ENCODE data around the gene OR6J1. TPM values are rescaled to one million over a fixed set of nuclear protein-coding genes. Genes with fewer than 3 reads are reported as not detected.

Gene OR6J1
- total and polyA plus RNA-seq, 9 of the 15 experiments (the other 6 are each of a cell fraction or from before 2014, with no cell fraction given), result not detected

GRCh38 chr14:22650960-22651521 lies 6.9 kb upstream of the OR6J1 start:
- Histone ChIP-seq H3K27ac (ENCODE audit: extremely low read depth, low read depth, low read length) (no peak overlapping the region), H3K36me3 (ENCODE audit: control insufficient read depth, insufficient read depth, low read length) (no peaks in the 10 kb centered on the region), H3K9ac (ENCODE audit: insufficient read depth in 1 of 2, low read depth in 2 of 2, low read length in 2 of 2) (0 out of 4 replicates have a peak overlapping the region, but pooled peaks of 1 of the 2 experiments have one; percentile 29), H3K4me1 (replicated peaks in 1 of 2; ENCODE audit: control insufficient read depth in 2 of 2, insufficient read depth in 2 of 2, low read length in 2 of 2) (no peaks in the 10 kb centered on the region; a peak in 1 of 5 replicates), H3K4me3 (no peak overlapping the region), H3K27me3 (ENCODE audit: control insufficient read depth in 2 of 2, insufficient read depth in 2 of 2, low read length in 2 of 2) (no peaks in the 10 kb centered on the region), H4K20me1 (replicated peaks; ENCODE audit: control insufficient read depth, insufficient read depth, low read length) (no peaks in the 10 kb centered on the region), H3K4me2 (ENCODE audit: insufficient read depth, low read length) (no peak overlapping the region), H3K79me2 (ENCODE audit: control insufficient read depth, insufficient read depth, low read length) (no peaks in the 10 kb centered on the region), H2AFZ (ENCODE audit: low read depth, low read length) (no peak overlapping the region), H3K9me1 (ENCODE audit: control insufficient read depth, insufficient read depth, low read length) (no peaks in the 10 kb centered on the region), H3K9me3 (replicated peaks; ENCODE audit: control insufficient read depth, insufficient read depth, low read depth, low read length) (no peaks in the 10 kb centered on the region)
- FAIRE-seq (no peak), DNase-seq (ENCODE audit: extremely low read depth in 1 of 4, low spot score in 3 of 4) (peak in 2 of 4 experiments; percentile 14 to 58), ATAC-seq (peak; percentile 82)
- WGBS (ENCODE audit: insufficient coverage, low coverage, missing lambda C conversion rate), result 7% methylated on average over 3 of the region's 3 CpGs
- ChIA-PET POLR2A (interaction anchor here (0.6 to 1.5 kb wide), 9 partner anchors 9 to 242 kb away, joined by 3 to 5 read pairs (median 3); partner anchors contain the start of gene DAD1), CTCF (ENCODE audit: low intra/inter-chr PET ratio) (interaction anchor here (5.4 kb wide), 1 partner anchor 94 kb away, joined by 58 read pairs; no protein-coding TSS in a partner anchor)
- intact Hi-C loops (cut with micrococcal nuclease) (loop anchor here (10.0 kb wide), 1 partner anchor 266 kb away; no protein-coding TSS in a partner anchor), in situ Hi-C loops (cut with MboI) (loop anchor here (10.0 kb wide), 2 partner anchors 194 to 256 kb away; no protein-coding TSS in a partner anchor)
- BruUV-seq (replicated peaks), result TSS peak; percentile 100
- TF ChIP-seq PCBP2 (IDR thresholded peaks at IDR 0.05; ENCODE audit: low read depth, low read length, poor library complexity, severe bottlenecking), result no peak
- no peak for TF ChIP-seq PTTG1 (tag; IDR thresholded peaks at IDR 0.05; ENCODE audit: low read depth)
- TF ChIP-seq ZFPM2 (CRISPR knock-in tag; IDR thresholded peaks at IDR 0.05), result no peak
- TF ChIP-seq PRDM10 (IDR thresholded peaks at IDR 0.05; ENCODE audit: partially characterized antibody), result no peak
- TF ChIP-seq MCM5 (IDR thresholded peaks at IDR 0.05; ENCODE audit: low read depth), result no peak
- TF ChIP-seq TSC22D4 (tag; IDR thresholded peaks at IDR 0.05), result no peak
- TF ChIP-seq ZEB2 (IDR thresholded peaks at IDR 0.05), result no peak
- no peak for TF ChIP-seq DLX4 (CRISPR knock-in tag; IDR thresholded peaks at IDR 0.05)
- no peak for TF ChIP-seq CTCF (IDR thresholded peaks at IDR 0.05 in 2 of 3, conservative IDR thresholded peaks at IDR 0.05 in 1 of 3; ENCODE audit: insufficient read depth in 2 of 3, low read depth in 1 of 3, low read length in 3 of 3)
- no peak for TF ChIP-seq PRMT5 (CRISPR knock-in tag; IDR thresholded peaks at IDR 0.05)
- TF ChIP-seq NCOR1 (IDR thresholded peaks at IDR 0.05), result peak; percentile 34; the same call in 1 of the 2 replicates
- TF ChIP-seq SAP30 (IDR thresholded peaks at IDR 0.05; ENCODE audit: borderline replicate concordance, insufficient read depth, low read depth, low read length, poor library complexity, severe bottlenecking), result no peak
- peak; percentile 93 for TF ChIP-seq THRB (CRISPR knock-in tag; conservative IDR thresholded peaks at IDR 0.05)
- no peak for TF ChIP-seq KAT7 (CRISPR knock-in tag; IDR thresholded peaks at IDR 0.05; ENCODE audit: borderline replicate concordance)
